ENCODE results near the gene ALK. TPM values are rescaled to one million over a fixed set of nuclear protein-coding genes. Genes with fewer than 3 reads are reported as not detected.
A peak's percentile ranks its signal among the peaks of the same experiment; 100 is the strongest.

ALK gene
- total and polyA plus RNA-seq, 2 experiments from 2014 or later = 0.35 TPM; not detected in 1

GRCh38 chr2:29147963-29148362 is 773.4 kb downstream of the ALK start:
- Histone ChIP-seq H3K79me2 (replicated peaks; ENCODE audit: insufficient read depth) (no peaks in the 10 kb centered on the region), H3K36me3 (ENCODE audit: insufficient read depth) (no peaks in the 10 kb centered on the region), H3K9me2 (ENCODE audit: insufficient read depth) (0 out of 2 replicates have a peak, but pooled peaks cover 4% of the 10 kb centered on the region), H2AFZ (no peak overlapping the region), H3K27me3 (ENCODE audit: insufficient read depth) (no peaks in the 10 kb centered on the region), H3K4me1 (ENCODE audit: insufficient read depth) (no peaks in the 10 kb centered on the region), H3K4me2 (no peak overlapping the region), H4K20me1 (replicated peaks; ENCODE audit: insufficient read depth) (no peaks in the 10 kb centered on the region), H3K27ac (ENCODE audit: low read depth) (no peak overlapping the region), H3K4me3 (no peak overlapping the region), H3F3A (replicated peaks; ENCODE audit: low read depth) (no peaks in the 10 kb centered on the region)
- peak; percentile 61 for ATAC-seq
- TF ChIP-seq JUNB (IDR thresholded peaks at IDR 0.05; ENCODE audit: unreplicated experiment) (no peak), NANOG (IDR thresholded peaks at IDR 0.05; ENCODE audit: borderline replicate concordance) (no peak), EZH2phosphoT487 (IDR thresholded peaks at IDR 0.05; ENCODE audit: unreplicated experiment) (no peak), REST (IDR thresholded peaks at IDR 0.05; ENCODE audit: unreplicated experiment) (no peak), EZH2 (IDR thresholded peaks at IDR 0.05; ENCODE audit: low read depth, unreplicated experiment) (no peak), POLR2AphosphoS5 (IDR thresholded peaks at IDR 0.05; ENCODE audit: low read depth) (no peak)
- TF ChIP-seq, protein P1, sequence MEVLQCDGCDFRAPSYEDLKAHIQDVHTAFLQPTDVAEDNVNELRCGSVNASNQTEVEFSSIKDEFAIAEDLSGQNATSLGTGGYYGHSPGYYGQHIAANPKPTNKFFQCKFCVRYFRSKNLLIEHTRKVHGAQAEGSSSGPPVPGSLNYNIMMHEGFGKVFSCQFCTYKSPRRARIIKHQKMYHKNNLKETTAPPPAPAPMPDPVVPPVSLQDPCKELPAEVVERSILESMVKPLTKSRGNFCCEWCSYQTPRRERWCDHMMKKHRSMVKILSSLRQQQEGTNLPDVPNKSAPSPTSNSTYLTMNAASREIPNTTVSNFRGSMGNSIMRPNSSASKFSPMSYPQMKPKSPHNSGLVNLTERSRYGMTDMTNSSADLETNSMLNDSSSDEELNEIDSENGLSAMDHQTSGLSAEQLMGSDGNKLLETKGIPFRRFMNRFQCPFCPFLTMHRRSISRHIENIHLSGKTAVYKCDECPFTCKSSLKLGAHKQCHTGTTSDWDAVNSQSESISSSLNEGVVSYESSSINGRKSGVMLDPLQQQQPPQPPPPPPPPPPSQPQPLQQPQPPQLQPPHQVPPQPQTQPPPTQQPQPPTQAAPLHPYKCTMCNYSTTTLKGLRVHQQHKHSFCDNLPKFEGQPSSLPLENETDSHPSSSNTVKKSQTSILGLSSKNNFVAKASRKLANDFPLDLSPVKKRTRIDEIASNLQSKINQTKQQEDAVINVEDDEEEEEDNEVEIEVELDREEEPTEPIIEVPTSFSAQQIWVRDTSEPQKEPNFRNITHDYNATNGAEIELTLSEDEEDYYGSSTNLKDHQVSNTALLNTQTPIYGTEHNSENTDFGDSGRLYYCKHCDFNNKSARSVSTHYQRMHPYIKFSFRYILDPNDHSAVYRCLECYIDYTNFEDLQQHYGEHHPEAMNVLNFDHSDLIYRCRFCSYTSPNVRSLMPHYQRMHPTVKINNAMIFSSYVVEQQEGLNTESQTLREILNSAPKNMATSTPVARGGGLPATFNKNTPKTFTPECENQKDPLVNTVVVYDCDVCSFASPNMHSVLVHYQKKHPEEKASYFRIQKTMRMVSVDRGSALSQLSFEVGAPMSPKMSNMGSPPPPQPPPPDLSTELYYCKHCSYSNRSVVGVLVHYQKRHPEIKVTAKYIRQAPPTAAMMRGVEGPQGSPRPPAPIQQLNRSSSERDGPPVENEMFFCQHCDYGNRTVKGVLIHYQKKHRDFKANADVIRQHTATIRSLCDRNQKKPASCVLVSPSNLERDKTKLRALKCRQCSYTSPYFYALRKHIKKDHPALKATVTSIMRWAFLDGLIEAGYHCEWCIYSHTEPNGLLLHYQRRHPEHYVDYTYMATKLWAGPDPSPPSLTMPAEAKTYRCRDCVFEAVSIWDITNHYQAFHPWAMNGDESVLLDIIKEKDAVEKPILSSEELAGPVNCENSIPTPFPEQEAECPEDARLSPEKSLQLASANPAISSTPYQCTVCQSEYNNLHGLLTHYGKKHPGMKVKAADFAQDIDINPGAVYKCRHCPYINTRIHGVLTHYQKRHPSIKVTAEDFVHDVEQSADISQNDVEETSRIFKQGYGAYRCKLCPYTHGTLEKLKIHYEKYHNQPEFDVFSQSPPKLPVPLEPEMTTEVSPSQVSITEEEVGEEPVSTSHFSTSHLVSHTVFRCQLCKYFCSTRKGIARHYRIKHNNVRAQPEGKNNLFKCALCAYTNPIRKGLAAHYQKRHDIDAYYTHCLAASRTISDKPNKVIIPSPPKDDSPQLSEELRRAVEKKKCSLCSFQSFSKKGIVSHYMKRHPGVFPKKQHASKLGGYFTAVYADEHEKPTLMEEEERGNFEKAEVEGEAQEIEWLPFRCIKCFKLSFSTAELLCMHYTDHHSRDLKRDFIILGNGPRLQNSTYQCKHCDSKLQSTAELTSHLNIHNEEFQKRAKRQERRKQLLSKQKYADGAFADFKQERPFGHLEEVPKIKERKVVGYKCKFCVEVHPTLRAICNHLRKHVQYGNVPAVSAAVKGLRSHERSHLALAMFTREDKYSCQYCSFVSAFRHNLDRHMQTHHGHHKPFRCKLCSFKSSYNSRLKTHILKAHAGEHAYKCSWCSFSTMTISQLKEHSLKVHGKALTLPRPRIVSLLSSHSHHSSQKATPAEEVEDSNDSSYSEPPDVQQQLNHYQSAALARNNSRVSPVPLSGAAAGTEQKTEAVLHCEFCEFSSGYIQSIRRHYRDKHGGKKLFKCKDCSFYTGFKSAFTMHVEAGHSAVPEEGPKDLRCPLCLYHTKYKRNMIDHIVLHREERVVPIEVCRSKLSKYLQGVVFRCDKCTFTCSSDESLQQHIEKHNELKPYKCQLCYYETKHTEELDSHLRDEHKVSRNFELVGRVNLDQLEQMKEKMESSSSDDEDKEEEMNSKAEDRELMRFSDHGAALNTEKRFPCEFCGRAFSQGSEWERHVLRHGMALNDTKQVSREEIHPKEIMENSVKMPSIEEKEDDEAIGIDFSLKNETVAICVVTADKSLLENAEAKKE (CRISPR knock-in tag; IDR thresholded peaks at IDR 0.05) = no peak
- TF ChIP-seq, protein P2, sequence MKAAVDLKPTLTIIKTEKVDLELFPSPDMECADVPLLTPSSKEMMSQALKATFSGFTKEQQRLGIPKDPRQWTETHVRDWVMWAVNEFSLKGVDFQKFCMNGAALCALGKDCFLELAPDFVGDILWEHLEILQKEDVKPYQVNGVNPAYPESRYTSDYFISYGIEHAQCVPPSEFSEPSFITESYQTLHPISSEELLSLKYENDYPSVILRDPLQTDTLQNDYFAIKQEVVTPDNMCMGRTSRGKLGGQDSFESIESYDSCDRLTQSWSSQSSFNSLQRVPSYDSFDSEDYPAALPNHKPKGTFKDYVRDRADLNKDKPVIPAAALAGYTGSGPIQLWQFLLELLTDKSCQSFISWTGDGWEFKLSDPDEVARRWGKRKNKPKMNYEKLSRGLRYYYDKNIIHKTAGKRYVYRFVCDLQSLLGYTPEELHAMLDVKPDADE (IDR thresholded peaks at IDR 0.05) = no peak
- TF ChIP-seq, protein P3, sequence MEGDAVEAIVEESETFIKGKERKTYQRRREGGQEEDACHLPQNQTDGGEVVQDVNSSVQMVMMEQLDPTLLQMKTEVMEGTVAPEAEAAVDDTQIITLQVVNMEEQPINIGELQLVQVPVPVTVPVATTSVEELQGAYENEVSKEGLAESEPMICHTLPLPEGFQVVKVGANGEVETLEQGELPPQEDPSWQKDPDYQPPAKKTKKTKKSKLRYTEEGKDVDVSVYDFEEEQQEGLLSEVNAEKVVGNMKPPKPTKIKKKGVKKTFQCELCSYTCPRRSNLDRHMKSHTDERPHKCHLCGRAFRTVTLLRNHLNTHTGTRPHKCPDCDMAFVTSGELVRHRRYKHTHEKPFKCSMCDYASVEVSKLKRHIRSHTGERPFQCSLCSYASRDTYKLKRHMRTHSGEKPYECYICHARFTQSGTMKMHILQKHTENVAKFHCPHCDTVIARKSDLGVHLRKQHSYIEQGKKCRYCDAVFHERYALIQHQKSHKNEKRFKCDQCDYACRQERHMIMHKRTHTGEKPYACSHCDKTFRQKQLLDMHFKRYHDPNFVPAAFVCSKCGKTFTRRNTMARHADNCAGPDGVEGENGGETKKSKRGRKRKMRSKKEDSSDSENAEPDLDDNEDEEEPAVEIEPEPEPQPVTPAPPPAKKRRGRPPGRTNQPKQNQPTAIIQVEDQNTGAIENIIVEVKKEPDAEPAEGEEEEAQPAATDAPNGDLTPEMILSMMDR (conservative IDR thresholded peaks at IDR 0.05; ENCODE audit: low read depth in 2 of 2) = no peak
- Mint-ChIP-seq H3K4me3 (no peak overlapping the region), H3K36me3 (ENCODE audit: low read depth) (no peaks in the 10 kb centered on the region), H3K27me3 (ENCODE audit: insufficient read depth, low read depth, poor library complexity) (no peaks in the 10 kb centered on the region), H3K9me3 (no peaks in the 10 kb centered on the region), H3K4me1 (no peaks in the 10 kb centered on the region), H3K27ac (no peak overlapping the region)
- DNase-seq (ENCODE audit: low spot score) = no peak
